ENCODE measurements around the gene MCM5.

MCM5 gene

GRCh38 chr22:35443338-35443737 lies 43.4 kb downstream of the MCM5 start:
- peaks cover 19% of the 10 kb centered on the region for H3K4me1 ChIP-seq (ENCODE audit: control insufficient read depth, insufficient read depth, low read length)
- no peak overlapping the region for H3K9ac ChIP-seq (ENCODE audit: low read length)
- no peak overlapping the region for H3K27ac ChIP-seq (ENCODE audit: low read depth, low read length)
- H3K27me3 ChIP-seq (ENCODE audit: control insufficient read depth, insufficient read depth, low read length) = no peaks in the 10 kb centered on the region
- H3K36me3 ChIP-seq (ENCODE audit: control insufficient read depth, insufficient read depth, low read length) = no peaks in the 10 kb centered on the region
- no peak overlapping the region for H3K4me3 ChIP-seq (ENCODE audit: low read length)

- no peaks in the 10 kb centered on the region for H3K36me3 ChIP-seq (ENCODE audit: control insufficient read depth, insufficient read depth, low read length)
- H3K4me3 ChIP-seq (ENCODE audit: low read length) = no peak overlapping the region
- peaks cover 19% of the 10 kb centered on the region for H3K4me1 ChIP-seq (ENCODE audit: control insufficient read depth, insufficient read depth, low read length)
- no peaks in the 10 kb centered on the region for H3K27me3 ChIP-seq (ENCODE audit: control insufficient read depth, insufficient read depth, low read length)
- no peak overlapping the region for H3K9ac ChIP-seq (ENCODE audit: low read length)
- no peak overlapping the region for H3K27ac ChIP-seq (ENCODE audit: low read depth, low read length)
Observed at GRCh38 chr22:35443790-35444684, 44.1 kb downstream of the MCM5 start.

GRCh38 chr22:35444685-35445399 lies 44.9 kb downstream of the MCM5 start:
- no peak overlapping the region for H3K9ac ChIP-seq (ENCODE audit: low read length)
- no peak overlapping the region for H3K4me3 ChIP-seq (ENCODE audit: low read length)
- peaks cover 19% of the 10 kb centered on the region for H3K4me1 ChIP-seq (ENCODE audit: control insufficient read depth, insufficient read depth, low read length)
- H3K27me3 ChIP-seq (ENCODE audit: control insufficient read depth, insufficient read depth, low read length) = no peaks in the 10 kb centered on the region
- H3K36me3 ChIP-seq (ENCODE audit: control insufficient read depth, insufficient read depth, low read length) = no peaks in the 10 kb centered on the region
- H3K27ac ChIP-seq (ENCODE audit: low read depth, low read length) = no peak overlapping the region

- Histone ChIP-seq H3K27ac (ENCODE audit: low read depth, low read length) (peak overlapping the region; percentile 94), H3K4me1 (ENCODE audit: control insufficient read depth, insufficient read depth, low read length) (peaks cover 19% of the 10 kb centered on the region), H3K27me3 (ENCODE audit: control insufficient read depth, insufficient read depth, low read length) (no peaks in the 10 kb centered on the region), H3K36me3 (ENCODE audit: control insufficient read depth, insufficient read depth, low read length) (no peaks in the 10 kb centered on the region), H3K9ac (ENCODE audit: low read length) (no peak overlapping the region), H3K4me3 (ENCODE audit: low read length) (no peak overlapping the region)
Observed at GRCh38 chr22:35445933-35446332, 46.0 kb downstream of the MCM5 start.

DNA sequence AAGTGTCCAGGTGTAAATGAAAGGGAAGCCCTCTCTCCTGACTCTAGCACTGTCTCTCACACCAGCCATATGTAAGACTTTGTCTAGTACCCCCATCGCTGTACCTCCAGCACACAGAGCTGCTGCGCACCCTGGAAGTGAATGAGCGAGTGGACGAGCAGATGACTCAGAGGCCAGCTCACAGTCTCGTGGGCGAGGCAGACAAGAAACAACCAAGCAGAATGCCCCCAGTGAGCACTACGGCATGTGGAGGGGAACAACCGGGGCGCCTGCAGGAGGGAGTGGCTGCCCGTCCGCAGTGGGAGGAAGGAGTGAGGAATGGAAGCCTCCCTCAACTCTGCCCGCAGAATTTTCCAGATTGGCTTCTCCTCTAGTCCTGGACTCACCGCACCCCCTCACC lies 46.4 kb downstream of the MCM5 start:
- Histone ChIP-seq H3K4me3 (ENCODE audit: low read length) (no peak overlapping the region), H3K27me3 (ENCODE audit: control insufficient read depth, insufficient read depth, low read length) (no peaks in the 10 kb centered on the region), H3K27ac (ENCODE audit: low read depth, low read length) (peak overlapping the region; percentile 94), H3K36me3 (ENCODE audit: control insufficient read depth, insufficient read depth, low read length) (no peaks in the 10 kb centered on the region), H3K4me1 (ENCODE audit: control insufficient read depth, insufficient read depth, low read length) (peaks cover 19% of the 10 kb centered on the region), H3K9ac (ENCODE audit: low read length) (no peak overlapping the region)

DNA sequence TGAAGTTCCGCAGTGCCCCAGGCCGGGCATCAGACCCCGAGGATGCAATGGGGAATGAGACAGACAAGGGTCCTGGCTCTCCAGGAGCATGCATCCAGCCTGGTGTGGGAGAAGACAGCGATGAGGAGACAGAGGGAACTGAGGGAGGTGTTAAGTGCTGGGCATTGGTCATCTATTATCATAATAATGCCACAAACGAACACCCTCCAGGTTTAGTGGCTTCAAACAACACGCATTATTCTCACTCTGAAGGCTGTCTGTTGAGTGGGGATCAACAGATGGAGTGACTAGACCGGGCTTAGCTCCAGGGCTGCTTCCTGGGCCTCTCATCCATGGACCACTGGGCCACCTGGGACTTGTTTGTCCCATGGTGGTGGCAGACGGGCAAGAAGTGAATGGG lies 48.6 kb downstream of the MCM5 start:
- Histone ChIP-seq H3K9ac (ENCODE audit: low read length) (no peak overlapping the region), H3K27me3 (ENCODE audit: control insufficient read depth, insufficient read depth, low read length) (no peaks in the 10 kb centered on the region), H3K4me3 (ENCODE audit: low read length) (no peak overlapping the region), H3K4me1 (ENCODE audit: control insufficient read depth, insufficient read depth, low read length) (peaks cover 19% of the 10 kb centered on the region), H3K36me3 (ENCODE audit: control insufficient read depth, insufficient read depth, low read length) (no peaks in the 10 kb centered on the region), H3K27ac (ENCODE audit: low read depth, low read length) (no peak overlapping the region)

DNA sequence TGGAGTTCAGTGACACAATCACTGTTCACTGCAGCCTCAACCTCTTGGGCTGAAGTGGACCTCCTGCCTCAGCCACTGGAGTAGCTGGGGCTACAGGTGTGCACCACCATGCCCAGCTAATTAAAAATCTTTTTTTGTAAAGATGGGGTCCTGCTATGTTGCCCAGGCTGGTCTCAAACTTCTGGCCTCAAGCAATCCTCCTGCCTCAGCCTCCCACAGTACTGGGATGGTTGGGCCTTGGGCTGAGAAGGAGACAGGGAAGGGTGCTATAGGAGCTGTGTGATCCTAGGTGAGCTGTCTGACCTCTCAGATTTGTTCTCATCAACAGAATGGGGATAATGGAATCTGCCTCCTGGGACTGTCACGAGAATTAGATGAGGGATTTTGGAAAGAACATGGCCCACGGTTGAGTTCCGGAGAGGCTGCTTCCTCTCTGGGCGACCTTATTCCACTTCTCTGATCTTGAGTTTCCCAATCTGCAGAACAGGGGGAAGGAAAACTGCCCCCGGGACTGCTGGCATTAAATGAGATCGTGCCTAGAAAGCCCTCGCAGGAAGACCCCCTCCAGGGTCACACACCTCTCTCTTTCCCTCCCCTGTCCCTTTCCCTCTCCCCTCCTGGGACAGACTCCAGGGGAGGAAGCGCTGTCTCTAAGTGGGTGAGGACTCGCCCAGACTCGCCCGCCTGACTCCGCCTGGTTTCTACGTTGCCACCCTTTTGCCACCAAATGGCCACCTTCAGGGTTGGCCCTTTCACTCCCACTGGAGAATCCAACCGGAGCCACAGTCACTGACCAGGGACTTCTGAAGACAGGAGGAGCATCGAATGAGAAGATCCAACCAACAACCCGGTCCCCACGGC lies 50.1 kb downstream of the MCM5 start:
- Histone ChIP-seq H3K9ac (ENCODE audit: low read length) (no peak overlapping the region), H3K4me3 (ENCODE audit: low read length) (no peak overlapping the region), H3K36me3 (ENCODE audit: control insufficient read depth, insufficient read depth, low read length) (no peaks in the 10 kb centered on the region), H3K27me3 (ENCODE audit: control insufficient read depth, insufficient read depth, low read length) (no peaks in the 10 kb centered on the region), H3K4me1 (ENCODE audit: control insufficient read depth, insufficient read depth, low read length) (peaks cover 19% of the 10 kb centered on the region), H3K27ac (ENCODE audit: low read depth, low read length) (no peak overlapping the region)

- H3K4me1 ChIP-seq (ENCODE audit: control insufficient read depth, insufficient read depth, low read length) = peaks cover 15% of the 10 kb centered on the region
- no peak overlapping the region for H3K27ac ChIP-seq (ENCODE audit: low read depth, low read length)
- H3K9ac ChIP-seq (ENCODE audit: low read length) = no peak overlapping the region
- H3K27me3 ChIP-seq (ENCODE audit: control insufficient read depth, insufficient read depth, low read length) = no peaks in the 10 kb centered on the region
- H3K36me3 ChIP-seq (ENCODE audit: control insufficient read depth, insufficient read depth, low read length) = no peaks in the 10 kb centered on the region
- no peak overlapping the region for H3K4me3 ChIP-seq (ENCODE audit: low read length)
Observed at GRCh38 chr22:35450824-35451569, 51.1 kb downstream of the MCM5 start.

- H3K9ac ChIP-seq (ENCODE audit: low read length) = no peak overlapping the region
- peaks cover 9% of the 10 kb centered on the region for H3K4me1 ChIP-seq (ENCODE audit: control insufficient read depth, insufficient read depth, low read length)
- no peaks in the 10 kb centered on the region for H3K27me3 ChIP-seq (ENCODE audit: control insufficient read depth, insufficient read depth, low read length)
- H3K4me3 ChIP-seq (ENCODE audit: low read length) = no peak overlapping the region
- H3K27ac ChIP-seq (ENCODE audit: low read depth, low read length) = no peak overlapping the region
- H3K36me3 ChIP-seq (ENCODE audit: control insufficient read depth, insufficient read depth, low read length) = no peaks in the 10 kb centered on the region
Observed at GRCh38 chr22:35451592-35451991, 51.7 kb downstream of the MCM5 start.

DNA sequence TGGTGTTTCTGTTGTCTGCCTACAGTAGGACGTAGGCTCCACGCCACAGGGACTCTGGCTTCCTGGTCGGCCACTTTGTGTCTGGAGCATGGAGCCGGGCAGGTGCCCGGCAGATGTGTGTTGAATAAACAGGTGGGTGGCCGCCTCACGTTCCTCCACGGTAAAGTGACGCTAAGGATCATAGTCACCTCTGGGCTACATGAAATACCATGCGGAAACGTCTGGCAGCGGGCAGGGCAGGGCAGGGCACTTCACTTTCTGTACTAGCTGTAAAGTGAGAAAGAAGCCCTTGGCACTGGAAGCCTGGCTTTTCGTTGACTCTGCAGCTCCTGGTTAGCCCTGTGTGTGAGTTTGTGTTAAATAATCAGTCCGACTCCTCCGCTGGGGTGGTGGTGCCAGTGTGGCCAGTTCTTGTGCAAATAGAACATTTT lies 52.4 kb downstream of the MCM5 start:
- Histone ChIP-seq H3K9ac (ENCODE audit: low read length) (peak overlapping the region; percentile 32), H3K27me3 (ENCODE audit: control insufficient read depth, insufficient read depth, low read length) (no peaks in the 10 kb centered on the region), H3K4me3 (ENCODE audit: low read length) (no peak overlapping the region), H3K4me1 (ENCODE audit: control insufficient read depth, insufficient read depth, low read length) (peaks cover 4% of the 10 kb centered on the region), H3K27ac (ENCODE audit: low read depth, low read length) (peak overlapping the region; percentile 27), H3K36me3 (ENCODE audit: control insufficient read depth, insufficient read depth, low read length) (no peaks in the 10 kb centered on the region)

GRCh38 chr22:35452810-35453743 lies 53.1 kb downstream of the MCM5 start:
- H3K36me3 ChIP-seq (ENCODE audit: control insufficient read depth, insufficient read depth, low read length) = no peaks in the 10 kb centered on the region
- no peaks in the 10 kb centered on the region for H3K4me1 ChIP-seq (ENCODE audit: control insufficient read depth, insufficient read depth, low read length)
- peak overlapping the region; percentile 27 for H3K27ac ChIP-seq (ENCODE audit: low read depth, low read length)
- no peaks in the 10 kb centered on the region for H3K27me3 ChIP-seq (ENCODE audit: control insufficient read depth, insufficient read depth, low read length)
- no peak overlapping the region for H3K4me3 ChIP-seq (ENCODE audit: low read length)
- H3K9ac ChIP-seq (ENCODE audit: low read length) = peak overlapping the region; percentile 32

Measured in rectal smooth muscle tissue (tissue), 1 donor.